ENCODE data around the gene TJP3.

DNA sequence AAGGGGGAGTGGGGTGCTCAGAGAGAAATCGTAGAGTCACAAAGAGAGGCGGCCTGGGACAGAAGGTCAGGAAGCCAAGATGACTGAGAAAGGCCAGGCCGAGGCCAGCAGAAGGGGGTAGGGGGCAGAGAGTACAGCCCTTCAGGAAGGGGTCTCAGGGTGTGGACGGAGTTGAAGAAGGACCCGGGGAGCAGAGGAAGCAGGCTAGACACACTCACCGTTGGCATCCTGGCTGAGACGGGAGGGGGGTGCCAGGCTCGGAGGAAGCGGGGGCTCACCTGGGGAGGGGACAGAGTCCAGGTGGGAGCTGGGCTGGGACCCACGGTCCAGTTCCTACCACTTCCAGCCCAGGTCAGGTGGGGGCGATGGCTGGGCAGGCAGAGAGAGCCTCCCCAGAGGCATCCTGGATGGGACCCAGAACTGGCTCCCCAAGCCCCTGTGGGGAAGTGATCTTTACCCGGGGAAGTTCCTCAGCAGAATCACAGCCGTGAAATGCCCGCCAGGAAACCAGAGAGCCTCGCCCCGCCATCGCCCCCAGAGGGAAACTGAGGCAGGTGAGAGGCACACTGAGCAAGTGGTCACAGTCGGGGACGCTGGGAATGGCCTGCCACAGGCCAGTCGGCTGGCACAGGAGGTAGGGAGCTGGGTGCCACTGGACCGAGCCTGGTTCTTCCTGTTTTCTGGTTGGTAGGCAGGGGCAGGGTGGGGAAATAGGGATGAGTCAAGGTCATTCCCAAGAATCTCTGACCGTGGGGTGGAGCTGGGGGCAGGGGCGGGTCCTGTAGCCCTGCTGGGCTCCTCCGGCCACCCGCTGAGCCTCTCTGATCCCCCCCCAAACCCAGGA is 76.6 kb downstream of the TJP3 start:
- TF ChIP-seq FOXP2 (optimal IDR thresholded peaks at IDR 0.05; ENCODE audit: borderline replicate concordance, extremely low read depth, extremely low read length, insufficient read depth) (no peak), POLR2AphosphoS5 (IDR thresholded peaks at IDR 0.05; ENCODE audit: low read depth, low read length) (no peak), TAF1 (IDR thresholded peaks at IDR 0.05; ENCODE audit: borderline replicate concordance, insufficient read depth, low read length) (no peak)

Data from PFSK-1 (cell line).